ENCODE data around the gene CD200R1.

- TF ChIP-seq CTCF (IDR thresholded peaks at IDR 0.05) (no peak), POLR2A (IDR thresholded peaks at IDR 0.05) (no peak)
These were observed 1.1 kb upstream of the CD200R1 start for GRCh38 chr3:112976001-112976400.
